Breast epithelium (tissue), 3 donors: ENCODE results near the gene NELL2.

ENCODE experiments used
- POLR2A ChIP-seq: fragments of 450-650 bp; IDR thresholded peaks from one replicate; pipeline ENCODE4 v1.6.1; 2016; ENCODE audit warnings: antibody characterized with exemption, mild to moderate bottlenecking, moderate library complexity
- POLR2AphosphoS5 ChIP-seq, 3 donors: sonication (generic); formaldehyde crosslinking; IDR thresholded peaks; one replicate each; pipeline ENCODE4 v1.6.1; 2017; ENCODE audit warnings: antibody characterized with exemption in 3 of 3
- TF ChIP-seq, protein P1 (sequence below), 3 donors: fragments of 450-650 bp; IDR thresholded peaks; one replicate each; pipeline ENCODE4 v1.5.1; 2016 to 2017; ENCODE audit warnings: antibody characterized with exemption in 3 of 3, mild to moderate bottlenecking in 3 of 3, moderate library complexity in 3 of 3

DNA sequence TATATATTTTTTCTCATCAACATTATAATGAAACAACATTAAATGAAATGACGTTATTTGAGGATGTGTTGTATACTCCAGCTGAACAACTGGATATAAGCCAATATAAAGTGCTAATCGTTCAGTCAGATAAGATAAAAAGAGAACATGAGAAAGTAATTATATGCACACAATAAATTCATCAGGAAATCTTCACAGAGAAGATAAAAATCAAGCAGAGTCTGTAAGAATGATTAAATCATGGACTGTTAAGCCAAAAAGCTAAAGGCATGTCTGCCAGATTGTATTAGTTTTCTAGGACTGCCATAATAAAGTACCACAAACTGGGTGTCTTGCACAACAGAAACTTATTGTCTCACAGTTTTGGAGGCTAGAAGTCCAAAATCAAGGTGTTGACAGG, 178.6 kb downstream of the NELL2 start:
- TF ChIP-seq, protein P1, sequence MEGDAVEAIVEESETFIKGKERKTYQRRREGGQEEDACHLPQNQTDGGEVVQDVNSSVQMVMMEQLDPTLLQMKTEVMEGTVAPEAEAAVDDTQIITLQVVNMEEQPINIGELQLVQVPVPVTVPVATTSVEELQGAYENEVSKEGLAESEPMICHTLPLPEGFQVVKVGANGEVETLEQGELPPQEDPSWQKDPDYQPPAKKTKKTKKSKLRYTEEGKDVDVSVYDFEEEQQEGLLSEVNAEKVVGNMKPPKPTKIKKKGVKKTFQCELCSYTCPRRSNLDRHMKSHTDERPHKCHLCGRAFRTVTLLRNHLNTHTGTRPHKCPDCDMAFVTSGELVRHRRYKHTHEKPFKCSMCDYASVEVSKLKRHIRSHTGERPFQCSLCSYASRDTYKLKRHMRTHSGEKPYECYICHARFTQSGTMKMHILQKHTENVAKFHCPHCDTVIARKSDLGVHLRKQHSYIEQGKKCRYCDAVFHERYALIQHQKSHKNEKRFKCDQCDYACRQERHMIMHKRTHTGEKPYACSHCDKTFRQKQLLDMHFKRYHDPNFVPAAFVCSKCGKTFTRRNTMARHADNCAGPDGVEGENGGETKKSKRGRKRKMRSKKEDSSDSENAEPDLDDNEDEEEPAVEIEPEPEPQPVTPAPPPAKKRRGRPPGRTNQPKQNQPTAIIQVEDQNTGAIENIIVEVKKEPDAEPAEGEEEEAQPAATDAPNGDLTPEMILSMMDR (IDR thresholded peaks at IDR 0.05) = no peak
- TF ChIP-seq POLR2A (no peak), POLR2AphosphoS5 (IDR thresholded peaks at IDR 0.05) (no peak)
